Hepatocyte (in vitro differentiated cells): ENCODE measurements around the gene CNNM2.

ENCODE experiments used
- EZH2 ChIP-seq: fragments of 200-600 bp; sonication (generic); IDR thresholded peaks from 2 replicates; pipeline ENCODE4 v1.6.1; 2016; ENCODE audit warnings: antibody characterized with exemption, mild to moderate bottlenecking, borderline replicate concordance
- EZH2phosphoT487 ChIP-seq: fragments of 200-600 bp; sonication (generic); IDR thresholded peaks from one replicate; pipeline ENCODE4 v1.6.1; 2018; ENCODE audit warnings: antibody characterized with exemption, mild to moderate bottlenecking, low read depth, moderate library complexity; ENCODE audit not compliant: unreplicated experiment, severe bottlenecking
- TF ChIP-seq, protein P1 (sequence below): fragments of 200-600 bp; sonication (generic); IDR thresholded peaks from 2 replicates; pipeline ENCODE4 v1.5.1; 2016; ENCODE audit warnings: antibody characterized with exemption, mild to moderate bottlenecking; ENCODE audit not compliant: poor library complexity

DNA sequence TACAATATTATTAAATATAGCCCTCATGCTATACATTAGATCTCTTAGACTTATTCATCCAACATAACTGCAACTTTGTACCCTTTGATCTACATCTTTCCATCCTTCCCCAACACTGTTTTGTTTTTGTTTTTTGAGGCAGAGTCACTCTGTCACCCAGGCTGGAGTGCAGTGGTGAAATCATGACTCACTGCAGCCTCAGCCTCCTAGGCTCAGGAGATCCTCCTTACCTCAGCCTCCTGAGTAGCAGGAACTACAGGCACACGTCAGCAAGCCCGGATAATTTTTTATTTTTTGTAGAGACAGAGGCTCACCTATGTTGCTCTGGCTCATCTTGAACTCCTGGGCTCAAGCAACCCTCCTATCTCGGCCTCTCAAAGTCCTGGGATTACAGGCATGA is 221.7 kb downstream of the CNNM2 start:
- TF ChIP-seq, protein P1, sequence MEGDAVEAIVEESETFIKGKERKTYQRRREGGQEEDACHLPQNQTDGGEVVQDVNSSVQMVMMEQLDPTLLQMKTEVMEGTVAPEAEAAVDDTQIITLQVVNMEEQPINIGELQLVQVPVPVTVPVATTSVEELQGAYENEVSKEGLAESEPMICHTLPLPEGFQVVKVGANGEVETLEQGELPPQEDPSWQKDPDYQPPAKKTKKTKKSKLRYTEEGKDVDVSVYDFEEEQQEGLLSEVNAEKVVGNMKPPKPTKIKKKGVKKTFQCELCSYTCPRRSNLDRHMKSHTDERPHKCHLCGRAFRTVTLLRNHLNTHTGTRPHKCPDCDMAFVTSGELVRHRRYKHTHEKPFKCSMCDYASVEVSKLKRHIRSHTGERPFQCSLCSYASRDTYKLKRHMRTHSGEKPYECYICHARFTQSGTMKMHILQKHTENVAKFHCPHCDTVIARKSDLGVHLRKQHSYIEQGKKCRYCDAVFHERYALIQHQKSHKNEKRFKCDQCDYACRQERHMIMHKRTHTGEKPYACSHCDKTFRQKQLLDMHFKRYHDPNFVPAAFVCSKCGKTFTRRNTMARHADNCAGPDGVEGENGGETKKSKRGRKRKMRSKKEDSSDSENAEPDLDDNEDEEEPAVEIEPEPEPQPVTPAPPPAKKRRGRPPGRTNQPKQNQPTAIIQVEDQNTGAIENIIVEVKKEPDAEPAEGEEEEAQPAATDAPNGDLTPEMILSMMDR: no peak
- TF ChIP-seq EZH2phosphoT487: no peak
- TF ChIP-seq EZH2: no peak
